Measurements from ENCODE around the gene RHBDL1.

- no peak for TF ChIP-seq CTCF (IDR thresholded peaks at IDR 0.05)
- TF ChIP-seq ZFX (IDR thresholded peaks at IDR 0.05; ENCODE audit: borderline replicate concordance), result no peak
These were observed 15.4 kb upstream of the RHBDL1 start for GRCh38 chr16:660132-660458.

Data from 22Rv1 (cell line).